NCI-H524 treated with DMSO at 0.1 percent for 48 hours (cell line): Measurements from ENCODE around the gene TMEM150C.

Experiments used
- DNase-seq: peaks from one replicate; lab custom pipeline; 2025; lab: John Stamatoyannopoulos, UW

Gene TMEM150C

GRCh38 chr4:82561786-82562563 is at the start of gene TMEM150C:
Gene TMEM150C, minus strand, starts transcription at chr4:82561988. Its CDS starts 57,331 bp downstream, at chr4:82504657.
- DNase-seq: no peak

DNA sequence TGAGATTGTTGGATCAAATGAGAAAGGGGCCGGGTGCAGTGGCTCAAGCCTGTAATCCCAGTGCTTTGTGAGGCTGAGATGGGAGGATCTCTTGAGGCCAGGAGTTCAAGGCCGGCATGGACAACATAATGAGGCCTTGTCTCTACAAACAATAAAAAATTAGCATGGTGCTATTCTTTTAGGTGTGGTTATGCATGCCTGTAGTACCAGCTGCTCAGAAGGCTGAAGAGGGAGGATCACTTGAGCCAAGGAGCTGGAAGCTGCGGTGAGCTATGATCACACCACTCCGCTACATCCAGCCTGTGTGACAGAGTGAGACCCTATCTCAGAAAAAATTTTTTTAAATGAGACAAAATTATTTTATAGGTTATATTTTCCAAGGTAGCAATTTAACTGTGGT is 49.7 kb upstream of the TMEM150C start:
- no peak for DNase-seq

DNA sequence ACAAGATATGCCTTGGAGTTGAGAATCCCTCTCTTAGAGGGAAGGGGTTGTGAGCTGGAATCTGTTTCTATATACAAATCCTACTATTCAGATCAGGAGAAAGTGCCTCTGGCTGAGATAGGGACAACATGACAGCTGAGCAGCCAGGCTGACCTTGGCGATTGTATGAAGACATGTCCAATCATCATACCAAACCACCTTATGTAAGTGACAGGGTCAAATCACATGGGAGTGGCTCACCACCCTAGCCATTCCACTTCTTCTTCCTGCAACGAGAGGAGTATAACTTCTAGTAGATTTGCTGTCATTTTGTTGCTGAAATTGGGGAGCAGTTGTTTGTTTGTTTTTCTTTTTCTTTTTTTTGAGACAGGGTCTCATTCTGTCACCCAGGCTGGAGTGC is 48.3 kb upstream of the TMEM150C start:
- no peak for DNase-seq

DNA sequence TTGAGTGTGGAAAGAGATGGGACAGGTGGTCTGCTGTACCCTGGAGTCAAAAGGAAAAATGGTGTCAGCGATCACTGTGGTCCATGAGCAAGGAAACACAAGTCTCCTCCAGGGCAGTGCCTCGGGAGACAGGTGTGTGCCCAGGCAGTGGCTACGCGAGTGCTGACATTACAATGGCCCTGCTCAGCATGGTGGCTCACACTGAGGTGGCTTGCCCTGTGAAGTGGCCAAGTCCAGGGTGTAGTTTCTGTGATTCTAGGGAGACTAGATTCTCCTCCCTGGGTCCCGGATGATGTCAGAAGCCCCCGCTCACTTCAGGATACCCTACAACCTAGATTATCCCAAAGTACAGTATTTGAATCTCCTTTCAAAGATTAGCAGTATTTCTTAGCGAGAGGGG is 44.8 kb upstream of the TMEM150C start:
- DNase-seq: no peak

GRCh38 chr4:82604522-82604921 is 42.7 kb upstream of the TMEM150C start:
- no peak for DNase-seq

DNA sequence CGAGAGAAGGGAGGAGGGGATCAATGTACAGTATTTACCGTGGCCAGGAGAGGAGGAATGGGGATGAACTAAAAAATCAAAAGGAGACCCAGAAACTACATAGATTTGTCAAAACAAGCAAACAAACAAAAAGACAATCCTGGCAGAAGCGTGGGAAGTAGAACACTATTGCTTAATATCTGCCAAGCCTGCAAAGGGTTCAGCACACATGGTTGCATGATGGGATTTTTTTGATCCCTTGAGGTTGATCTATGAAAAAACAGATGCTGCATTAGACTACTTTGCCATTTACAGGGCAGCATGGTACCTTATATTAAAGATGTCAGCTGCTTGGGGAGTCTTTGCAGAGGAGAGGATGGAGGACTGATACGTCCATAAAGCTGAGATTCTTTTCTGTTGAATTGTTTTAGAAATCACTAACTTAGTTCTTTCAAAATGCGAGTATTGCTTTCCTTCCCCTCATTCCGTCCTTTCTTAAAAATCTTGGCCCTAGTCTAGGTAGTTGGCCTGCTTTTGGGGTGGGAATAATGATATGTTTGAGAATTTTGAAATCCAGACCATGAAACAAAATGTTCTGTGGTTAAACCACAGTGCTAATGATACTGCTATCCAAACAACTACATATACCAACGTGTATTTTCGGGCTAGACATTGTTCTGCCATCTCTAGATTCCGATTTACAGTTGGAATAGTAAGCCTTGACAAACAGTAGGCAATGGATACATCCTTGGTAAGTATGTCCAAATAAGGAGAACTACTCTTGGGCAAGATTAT is 39.6 kb upstream of the TMEM150C start:
- DNase-seq: no peak

DNA sequence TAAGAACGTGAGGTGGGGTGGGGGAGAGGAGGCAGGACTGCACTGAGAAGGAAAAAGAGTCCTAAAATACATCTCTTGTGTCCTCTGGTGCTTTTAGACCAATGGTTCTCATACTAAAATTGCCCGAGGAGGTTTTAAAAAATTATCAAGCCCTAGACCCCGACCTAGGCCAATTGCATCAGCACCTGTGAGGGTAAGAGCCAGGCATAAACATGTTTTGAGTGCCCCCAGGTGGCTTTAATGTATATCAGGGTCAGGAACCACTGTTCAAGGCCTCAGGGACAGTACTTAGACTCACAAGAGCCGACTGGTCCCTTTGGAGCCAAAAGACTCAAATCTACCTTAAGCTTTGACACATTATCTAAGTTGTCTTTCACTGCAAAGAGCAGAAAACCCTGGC is 37.5 kb upstream of the TMEM150C start:
- DNase-seq: no peak

- DNase-seq: no peak
These were observed 32.7 kb upstream of the TMEM150C start for GRCh38 chr4:82594456-82594855.

- no peak for DNase-seq
These were observed 31.6 kb upstream of the TMEM150C start for GRCh38 chr4:82593411-82593810.

DNA sequence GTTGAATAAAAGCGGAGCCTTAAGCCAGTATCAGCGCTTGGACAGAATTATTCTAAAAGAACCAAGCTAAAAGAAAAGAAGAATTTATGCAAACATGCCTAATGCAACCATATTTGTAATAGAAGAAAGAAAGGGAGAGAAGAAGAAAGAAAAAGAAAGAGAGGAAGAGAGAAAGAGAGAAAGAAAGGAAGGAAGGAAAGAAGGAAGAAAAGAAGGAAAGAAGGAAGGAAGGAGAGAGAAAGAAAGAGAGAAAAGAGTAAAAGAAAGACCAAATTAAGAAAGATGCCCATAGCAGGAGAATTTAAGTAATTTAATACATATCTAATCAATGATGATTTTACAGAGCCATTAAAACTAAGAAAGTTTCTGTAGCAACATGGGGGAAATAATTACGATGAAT is 30.9 kb upstream of the TMEM150C start:
- DNase-seq: no peak

DNA sequence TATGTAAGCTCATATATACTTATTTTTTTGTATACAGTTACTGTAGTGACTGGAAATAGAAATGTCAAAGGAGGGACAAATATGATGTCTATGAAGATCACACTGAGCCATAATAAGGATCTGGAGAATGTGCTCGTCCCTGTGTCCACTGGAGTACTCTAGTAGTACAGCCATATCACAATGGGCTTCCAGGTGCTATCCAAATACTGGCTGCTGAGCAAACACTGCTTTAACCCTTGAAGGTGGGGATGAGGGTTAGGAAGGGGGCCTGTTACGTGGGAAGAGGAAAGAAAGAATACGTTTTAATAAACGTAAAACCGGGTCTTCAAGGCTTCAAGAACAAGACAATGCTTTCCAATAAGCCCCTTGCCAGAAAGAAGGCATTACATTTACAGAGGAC is 29.8 kb upstream of the TMEM150C start:
- DNase-seq: no peak

DNA sequence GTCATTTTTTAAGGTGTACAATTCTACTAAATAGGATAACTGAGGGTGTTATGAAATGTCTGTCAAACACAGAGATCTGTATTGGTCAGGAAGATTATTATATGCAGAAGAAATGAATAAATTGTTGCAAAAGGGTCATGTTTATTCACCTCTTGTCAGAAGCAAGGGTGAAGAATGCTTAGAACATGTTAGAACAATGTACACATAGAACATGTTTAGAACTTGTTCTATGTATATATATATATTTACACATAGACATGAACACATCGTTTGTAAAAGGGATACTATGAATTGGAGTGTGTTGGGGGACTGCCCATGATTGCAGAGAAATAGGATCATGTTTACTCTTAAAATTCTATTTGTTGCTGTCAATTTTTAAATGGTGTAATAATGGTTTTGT is 28.0 kb upstream of the TMEM150C start:
- DNase-seq: no peak

DNA sequence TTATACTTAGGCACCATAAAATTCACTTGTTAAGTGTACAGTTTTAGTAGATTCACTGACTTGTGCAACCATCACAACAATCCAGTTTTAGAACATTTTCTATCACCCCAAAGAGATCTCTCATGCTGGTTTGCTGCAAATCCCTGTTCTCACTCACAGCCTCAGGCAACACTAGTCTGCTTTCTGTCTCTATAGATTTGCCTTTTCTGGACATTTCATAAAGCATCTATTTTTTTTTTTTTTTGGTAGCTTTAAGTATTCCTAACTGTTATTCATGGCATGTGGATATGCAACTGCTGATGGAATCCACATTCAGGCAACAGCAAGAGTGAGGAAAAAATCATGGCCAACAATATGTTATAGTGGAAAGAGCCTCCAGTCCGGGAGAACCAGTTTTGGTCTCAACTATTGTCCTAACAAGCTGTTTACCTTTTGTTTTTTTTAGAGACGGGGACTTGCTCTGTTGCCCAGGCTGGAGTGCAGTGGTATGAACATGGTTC is 27.0 kb upstream of the TMEM150C start:
- DNase-seq: no peak

DNA sequence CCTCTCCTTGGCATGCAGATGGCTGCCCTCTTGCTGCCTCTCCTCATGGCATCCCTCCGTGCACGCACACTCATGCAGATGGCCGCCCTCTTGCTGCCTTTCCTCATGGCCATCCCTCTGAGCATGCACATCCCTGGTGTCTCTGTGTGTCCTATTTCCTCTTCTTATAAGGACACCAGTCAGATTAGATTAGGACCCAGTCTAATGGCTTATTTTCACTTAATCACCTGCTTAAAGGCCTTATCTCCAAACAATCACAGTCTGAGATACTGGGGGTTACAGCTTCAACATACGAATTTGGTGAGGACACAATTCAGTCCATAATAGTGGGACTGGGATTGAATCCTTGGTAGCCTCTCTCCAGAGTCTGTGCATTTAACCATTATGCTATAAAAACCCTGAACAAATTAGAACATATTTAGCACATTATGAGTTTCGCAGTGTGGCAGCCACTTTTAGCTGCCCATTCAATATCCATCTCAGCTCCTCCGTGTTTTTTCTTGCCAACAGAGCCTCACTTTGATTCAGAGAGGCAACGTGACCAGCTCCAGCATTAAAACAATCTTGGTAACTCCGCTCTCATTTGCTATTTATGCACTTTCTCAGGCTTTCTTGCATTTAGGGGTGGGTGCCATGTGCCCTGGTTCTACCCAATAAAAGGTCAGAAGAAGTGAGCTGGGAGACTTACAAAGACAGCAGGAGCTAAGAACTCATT is 26.2 kb upstream of the TMEM150C start:
- no peak for DNase-seq

DNA sequence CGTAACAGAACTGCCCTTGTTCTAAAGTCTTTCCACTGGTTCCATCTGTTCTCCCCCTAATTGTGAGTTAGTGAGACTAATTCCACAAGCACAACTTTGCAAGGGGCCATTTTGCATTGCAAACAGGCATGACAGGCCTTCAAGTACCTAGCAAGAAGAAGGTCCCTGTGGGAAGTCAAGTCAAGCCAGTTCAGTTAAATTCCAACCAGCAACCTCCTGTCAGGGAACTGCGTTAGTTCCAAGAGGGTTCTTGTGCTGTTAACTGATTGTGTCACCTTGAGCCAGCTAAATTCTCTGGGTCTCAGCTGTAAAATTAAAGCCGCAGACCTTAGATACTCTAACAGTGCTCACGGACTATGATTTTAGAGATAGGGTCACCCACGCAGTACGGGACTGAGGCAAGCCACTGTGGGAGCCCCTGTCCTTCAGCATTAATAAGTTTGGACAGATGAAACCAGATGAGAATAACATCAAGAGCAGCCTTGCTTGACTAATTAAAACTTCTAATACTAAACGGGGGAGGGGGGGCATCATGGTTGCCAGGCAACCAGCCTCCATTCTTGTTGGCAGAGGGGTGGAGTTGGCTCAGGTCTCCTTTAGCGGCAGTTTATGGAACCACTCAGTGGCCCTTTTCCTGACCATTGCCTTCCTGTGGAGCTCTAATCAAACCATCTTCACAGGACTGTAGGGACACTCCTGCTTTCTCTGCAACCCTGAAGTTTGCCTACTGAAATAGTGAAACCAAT is 24.1 kb upstream of the TMEM150C start:
- no peak for DNase-seq

GRCh38 chr4:82584931-82585330 is 23.1 kb upstream of the TMEM150C start:
- DNase-seq: no peak

- no peak for DNase-seq
These were observed 22.3 kb upstream of the TMEM150C start for GRCh38 chr4:82583897-82584587.

DNA sequence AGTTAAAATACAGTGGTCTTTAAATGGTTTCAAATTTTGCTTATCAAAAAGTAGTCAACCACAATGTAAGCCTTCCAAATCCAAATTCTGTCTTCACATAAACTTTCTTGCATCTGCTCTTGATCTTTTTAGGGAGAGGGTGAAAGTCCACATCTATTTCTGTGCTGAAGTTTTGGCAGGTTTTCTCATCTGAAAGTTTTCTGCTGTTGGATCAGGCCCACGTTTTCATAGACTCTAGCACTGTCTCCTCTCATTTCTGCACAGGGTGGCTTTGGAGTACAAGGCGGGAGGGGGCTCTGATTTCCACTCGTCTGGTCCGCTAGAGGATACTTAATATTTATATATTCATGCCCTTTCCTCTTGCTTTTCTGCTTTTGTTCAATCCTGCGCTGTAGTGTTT is 18.1 kb upstream of the TMEM150C start:
- DNase-seq: no peak

- no peak for DNase-seq
These were observed 17.1 kb upstream of the TMEM150C start for GRCh38 chr4:82578935-82579334.

GRCh38 chr4:82577451-82577850 is 15.7 kb upstream of the TMEM150C start:
- DNase-seq: no peak

DNA sequence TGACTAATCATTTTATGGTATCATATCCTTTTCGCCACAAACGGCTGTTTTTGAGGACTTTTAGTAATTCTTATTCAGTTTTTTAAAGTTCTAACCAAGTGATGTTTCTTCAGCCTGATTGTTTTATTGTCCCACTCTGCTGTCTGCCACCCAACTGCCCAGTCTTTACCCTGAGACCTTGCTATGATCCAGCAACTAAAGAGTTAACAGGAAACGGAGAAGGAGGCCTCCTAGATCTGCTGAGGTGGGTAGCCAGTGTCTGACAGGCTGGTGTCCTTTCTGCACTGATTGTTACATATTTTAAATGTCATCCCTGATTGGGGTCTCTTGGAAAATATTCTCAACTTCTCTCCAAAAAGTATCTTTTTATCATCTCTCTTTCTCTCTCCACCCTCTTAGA is 7.9 kb upstream of the TMEM150C start:
- no peak for DNase-seq
